NCI-H2171 treated with DMSO at 0.1 percent for 48 hours (cell line): ENCODE measurements around the gene C1QTNF8.

ENCODE experiments used
- DNase-seq: peaks from one replicate; lab custom pipeline; 2025; lab: John Stamatoyannopoulos, UW

Gene C1QTNF8

DNA sequence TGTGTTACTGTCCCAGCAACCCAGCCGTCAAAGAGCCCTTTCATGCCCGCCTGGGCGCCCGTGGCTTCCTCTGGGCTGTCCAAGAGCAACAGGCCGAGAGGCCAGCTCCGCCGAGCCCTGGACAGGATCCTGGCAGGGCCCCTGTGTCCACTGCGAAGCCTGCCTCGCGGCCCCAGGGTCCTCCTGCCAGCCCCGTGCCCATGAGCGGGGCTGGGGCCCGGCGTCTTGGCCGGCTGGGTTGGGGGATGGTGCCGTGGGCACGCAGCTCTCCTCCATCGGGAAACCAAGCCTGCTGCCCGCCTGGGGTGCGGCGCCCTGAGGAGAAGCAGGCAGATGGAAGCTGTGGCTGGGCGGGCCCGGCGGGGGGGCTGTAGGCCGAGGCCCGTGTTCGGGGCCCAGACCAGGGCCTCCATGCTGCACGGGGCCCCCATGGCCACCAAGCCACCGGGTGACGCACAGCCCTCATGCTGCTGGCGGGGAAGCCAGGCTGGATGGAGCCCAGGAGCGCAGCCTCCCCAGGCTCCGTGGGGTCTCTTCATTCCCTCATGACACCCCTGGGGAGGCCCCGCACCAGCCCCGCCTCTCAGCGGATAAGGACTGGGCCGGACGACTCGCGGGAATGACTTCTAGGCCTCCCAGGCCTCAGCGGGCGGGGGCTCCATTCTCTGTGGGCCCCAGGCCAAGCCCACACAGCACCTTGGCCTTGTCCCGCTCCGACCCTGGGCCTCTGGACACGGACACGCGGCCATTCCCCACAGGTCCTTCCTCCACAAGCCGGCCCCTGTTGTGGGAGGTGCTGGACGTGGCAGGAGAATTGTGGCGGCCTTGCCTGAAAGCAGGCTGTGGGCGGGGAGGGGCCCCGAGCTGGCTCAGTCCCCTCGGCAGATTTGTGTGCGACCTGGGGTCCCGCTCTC lies at the start of gene C1QTNF8:
Gene C1QTNF8 (minus strand): TSS at position 76 of the 914 bp plus-strand sequence. CDS start 1,322 bp downstream, outside the sequence.
- no peak for DNase-seq

- no peak for DNase-seq
These were observed 49.5 kb upstream of the C1QTNF8 start for GRCh38 chr16:1145383-1146100.

- DNase-seq, result no peak
These were observed 48.7 kb upstream of the C1QTNF8 start for GRCh38 chr16:1144476-1145382.

- DNase-seq, result no peak
These were observed 47.9 kb upstream of the C1QTNF8 start for GRCh38 chr16:1143761-1144450.

DNA sequence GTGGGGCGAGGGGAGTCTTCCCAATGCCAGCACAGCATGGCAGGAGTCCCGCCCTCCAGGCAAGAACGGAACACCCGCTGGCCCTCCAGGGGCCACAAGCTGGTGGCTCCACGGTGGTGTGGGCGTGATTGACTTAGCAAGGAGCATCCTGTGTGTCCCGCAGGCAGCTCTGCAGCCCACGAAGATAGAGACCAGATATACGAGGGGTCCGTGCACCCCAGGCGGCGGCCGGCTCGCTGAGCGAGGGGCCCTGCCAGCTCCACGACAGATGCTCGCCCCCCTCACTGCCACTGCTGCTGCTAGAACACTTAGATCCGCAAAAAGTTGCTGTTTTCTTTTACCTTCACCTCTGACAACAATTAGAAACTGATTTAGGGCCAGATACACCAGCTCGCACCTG lies 46.9 kb upstream of the C1QTNF8 start:
- DNase-seq, result no peak

DNA sequence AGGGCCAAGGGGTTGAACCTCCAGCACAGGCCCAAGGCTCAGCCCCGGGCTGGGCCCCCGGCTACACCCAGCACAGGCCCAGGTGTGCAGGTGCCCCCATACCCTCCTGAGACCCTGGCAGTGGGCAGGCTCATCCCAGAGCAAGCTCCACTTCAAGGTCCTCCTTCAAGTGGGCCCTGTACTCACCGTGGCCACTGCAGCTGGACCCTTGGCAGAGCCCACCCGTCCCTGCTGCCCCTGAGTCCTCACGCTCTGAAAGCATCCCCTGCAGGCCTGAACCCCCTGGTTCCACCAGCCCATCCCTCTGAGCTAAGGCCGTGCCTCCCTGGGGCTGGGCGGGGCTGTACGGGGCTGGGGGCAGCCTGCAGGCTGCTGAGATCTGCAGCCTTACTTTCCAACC lies 45.7 kb upstream of the C1QTNF8 start:
- no peak for DNase-seq

DNA sequence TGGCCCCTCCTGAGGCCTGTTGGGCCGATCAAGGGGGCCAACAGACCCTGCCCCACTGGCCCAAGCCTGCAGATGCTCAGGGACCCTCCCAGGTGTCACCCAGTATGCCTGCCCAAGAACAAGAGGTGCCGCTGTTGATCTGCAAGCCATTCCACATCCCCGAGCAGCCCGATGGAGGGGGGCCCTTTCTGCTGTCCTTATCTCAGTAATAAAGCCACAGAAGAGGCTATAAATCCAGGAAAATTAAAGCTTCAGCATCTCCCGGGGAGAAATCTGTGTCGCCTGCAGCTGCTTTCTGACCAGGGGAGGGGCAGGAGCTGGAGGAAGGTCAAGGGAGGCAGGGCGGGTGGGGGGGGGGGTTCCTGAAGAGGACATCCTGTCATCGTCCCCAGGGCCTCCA lies 45.1 kb upstream of the C1QTNF8 start:
- DNase-seq, result no peak

- DNase-seq, result no peak
These were observed 44.6 kb upstream of the C1QTNF8 start for GRCh38 chr16:1140582-1141162.

DNA sequence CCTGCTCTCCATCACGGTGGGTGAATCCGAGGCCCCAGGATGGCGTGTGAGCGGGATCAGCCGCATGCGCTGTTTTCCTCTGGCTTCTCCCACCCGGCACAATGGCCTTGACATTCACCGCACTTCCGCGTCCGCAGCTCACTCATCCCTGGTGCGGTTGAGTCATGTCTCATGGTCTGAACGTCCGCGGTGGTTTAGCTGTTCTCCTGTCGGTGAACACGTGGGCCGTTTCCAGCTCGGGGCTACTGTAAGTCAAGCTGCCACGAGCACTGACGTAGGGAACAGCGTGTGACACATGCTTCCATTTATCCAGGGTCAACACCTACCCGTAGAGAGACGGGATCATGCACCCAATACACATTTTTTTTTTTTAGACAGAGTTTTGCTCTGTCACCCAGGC lies 41.6 kb upstream of the C1QTNF8 start:
- DNase-seq, result no peak

DNA sequence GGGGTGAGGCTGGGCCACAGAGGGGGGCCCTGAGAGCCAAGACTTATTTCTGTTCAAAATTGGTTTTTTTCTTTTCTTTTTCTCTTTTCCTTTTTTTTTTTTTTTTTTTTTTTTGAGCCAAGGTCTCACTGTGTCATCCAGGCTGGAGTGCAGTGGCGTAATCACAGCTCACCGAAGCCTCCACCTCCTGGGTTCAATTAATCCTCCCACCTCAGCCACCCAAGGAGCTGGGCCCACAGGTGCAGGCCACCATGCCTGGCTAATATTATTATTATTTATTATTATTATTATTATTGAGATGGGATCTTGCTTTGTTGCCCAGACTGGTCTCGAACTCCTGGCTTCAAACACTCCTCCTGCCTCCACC lies 39.4 kb upstream of the C1QTNF8 start:
- no peak for DNase-seq

DNA sequence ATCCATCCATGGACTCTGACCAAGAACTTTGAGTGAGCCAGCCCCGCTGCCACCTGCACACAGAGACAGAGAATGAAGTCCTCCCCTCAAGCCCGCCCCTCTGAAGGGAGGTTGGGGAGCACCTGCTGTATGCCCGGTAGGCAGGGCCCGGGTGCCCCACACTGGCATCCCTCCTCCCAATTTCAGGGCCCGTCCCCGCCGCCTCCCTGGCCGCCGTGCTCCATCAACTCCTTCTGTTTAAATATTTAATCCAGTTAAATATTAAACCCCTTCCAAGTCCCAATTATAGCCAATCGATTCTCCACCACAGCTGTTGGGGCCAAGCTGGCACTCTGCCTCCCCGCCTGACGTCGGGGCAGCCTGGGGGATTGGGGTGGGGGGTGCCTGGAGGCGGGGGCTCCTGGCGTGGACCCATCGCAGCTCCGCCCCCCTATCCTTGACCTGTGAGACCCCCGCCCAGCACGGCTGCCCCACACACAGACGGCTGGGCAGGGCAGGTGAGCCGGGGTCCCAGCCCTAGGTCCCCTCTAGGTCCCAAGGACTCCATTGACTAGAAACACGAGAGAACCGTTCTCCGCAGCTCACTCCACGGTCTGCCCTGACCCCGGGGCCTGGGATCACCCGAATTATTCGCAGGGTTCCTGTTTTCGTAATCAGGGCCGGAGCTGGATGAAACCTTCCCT lies 38.9 kb upstream of the C1QTNF8 start:
- no peak for DNase-seq

DNA sequence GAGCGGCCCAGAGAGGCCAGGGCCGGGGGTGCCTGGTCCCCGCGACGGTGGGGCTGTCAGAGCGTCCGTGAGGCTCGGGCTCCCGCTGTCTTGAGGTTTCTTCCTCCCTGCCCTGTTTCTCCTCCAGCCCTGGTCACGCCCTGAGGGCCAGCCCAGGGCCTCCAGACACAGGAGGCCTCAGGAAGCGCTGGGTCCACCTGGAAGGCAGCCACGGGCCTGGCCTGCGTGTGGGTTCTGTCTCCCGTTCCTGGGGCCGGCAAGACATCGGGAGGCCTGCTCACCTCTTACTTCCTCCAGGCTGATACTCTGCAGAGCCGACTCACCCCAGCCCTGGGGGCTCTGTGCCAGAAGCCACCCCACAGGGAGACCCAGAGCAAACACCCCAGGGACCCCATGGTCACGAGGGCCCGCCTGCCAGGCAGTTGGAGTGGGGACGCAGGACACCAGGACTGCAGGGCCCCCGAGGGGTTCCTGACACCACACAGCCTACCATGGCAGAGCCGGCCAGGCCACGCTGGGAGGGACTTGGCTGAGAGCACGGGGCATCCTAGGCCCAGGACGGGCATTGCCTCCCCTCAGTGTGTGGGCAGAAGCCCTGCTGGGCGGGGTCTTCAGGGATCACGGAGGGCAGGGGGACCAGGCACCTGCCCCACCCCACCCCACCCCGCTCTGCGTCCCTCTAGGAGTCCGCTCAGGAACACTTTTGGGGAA lies 37.9 kb upstream of the C1QTNF8 start:
- no peak for DNase-seq

GRCh38 chr16:1133271-1133670 lies 37.2 kb upstream of the C1QTNF8 start:
- no peak for DNase-seq

- no peak for DNase-seq
These were observed 36.4 kb upstream of the C1QTNF8 start for GRCh38 chr16:1132431-1132830.

DNA sequence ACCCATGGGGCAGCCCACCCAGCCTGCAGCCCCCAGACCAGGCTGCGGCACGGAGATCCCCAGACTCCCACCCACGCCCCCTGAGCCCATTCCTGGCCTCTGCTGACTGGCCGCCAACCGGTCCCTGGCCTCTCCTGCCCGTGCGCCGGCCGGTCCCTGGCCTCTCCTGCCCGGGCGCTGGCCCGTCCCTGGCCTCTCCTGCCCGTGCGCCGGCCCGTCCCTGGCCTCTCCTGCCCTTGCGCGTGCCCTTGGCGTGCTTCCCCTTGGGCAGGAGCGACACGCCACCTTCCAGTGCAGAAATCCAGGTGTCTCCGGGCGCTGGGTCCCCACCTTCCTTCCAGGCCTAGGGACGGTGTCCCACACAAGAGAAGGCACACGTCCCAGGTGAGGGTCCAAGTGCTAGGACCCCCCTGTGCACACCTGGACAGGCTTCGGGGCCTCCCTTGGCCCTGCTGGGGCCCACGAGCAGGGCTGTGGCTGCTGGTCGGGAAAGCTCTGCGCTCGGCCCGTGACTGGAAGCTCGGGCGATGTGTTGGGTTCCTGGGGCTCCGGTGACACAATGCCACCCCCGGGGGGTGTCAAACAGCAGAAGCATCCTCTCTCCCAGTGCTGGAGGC lies 35.4 kb upstream of the C1QTNF8 start:
- no peak for DNase-seq

DNA sequence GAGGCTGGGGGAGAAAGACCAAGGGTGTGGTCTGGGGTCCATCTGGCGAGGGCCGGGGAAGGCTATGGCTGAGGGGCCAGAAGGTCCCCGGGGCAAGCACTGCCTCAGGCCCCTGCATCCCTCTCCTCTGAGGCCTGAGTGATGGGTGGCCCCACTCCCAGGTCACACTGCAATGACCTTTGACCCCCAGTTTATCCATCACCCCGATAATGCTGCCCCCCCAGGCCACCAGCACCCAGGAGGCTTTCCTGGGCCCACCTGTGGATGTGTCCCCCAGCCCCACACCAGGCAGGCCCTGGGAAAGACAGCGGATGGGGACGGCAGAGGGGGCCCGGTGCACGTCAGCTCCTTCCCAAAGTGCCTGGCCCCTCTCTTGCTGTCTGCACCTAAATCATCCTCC lies 34.3 kb upstream of the C1QTNF8 start:
- DNase-seq, result no peak

- no peak for DNase-seq
These were observed 33.3 kb upstream of the C1QTNF8 start for GRCh38 chr16:1129106-1129960.

DNA sequence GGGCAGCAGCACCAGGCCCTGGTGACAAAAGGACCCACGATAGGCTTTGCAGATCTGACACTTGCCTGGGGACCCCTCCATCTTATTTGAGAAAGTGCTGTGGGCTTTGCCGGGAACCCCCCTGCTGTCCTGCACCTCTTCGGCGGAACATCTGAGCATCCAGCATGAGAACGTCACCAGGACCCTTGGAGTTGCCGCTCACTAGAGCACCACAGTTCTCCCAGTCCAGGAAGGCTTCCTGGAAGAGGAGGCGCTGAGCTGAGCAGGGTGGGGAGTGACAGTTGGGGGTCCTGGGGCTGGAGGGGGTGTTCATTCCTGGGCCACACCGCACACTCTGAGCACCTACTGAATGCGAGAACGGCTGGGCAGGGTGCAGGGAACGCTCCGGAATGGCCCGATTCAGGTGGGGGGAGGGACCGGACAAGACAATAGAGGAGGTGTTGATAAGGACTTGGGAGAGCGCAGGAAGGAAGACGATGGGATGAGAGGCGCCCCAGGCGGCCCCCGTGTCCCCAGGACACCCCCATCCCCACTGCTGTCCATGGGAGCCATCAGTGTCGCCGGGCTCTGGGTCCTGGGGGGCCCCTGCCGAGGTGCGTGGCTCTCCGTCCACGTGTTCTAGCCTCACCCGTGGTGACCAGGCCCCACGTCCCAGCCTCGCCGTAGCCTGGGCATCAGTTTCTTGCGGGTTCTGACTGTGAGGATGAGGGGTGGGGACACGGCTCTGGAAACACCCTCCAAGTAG lies 32.1 kb upstream of the C1QTNF8 start:
- no peak for DNase-seq
